Measurements from ENCODE around the gene GALNT1. TPM values are rescaled to one million over a fixed set of nuclear protein-coding genes. Genes with fewer than 3 reads are reported as not detected.

The GALNT1 gene
- total RNA-seq, 1 experiment from 2014 or later = 54.7 TPM

GRCh38 chr18:35624146-35624545 is 42.6 kb downstream of the GALNT1 start:
- Histone ChIP-seq H3K9me3 (ENCODE audit: control insufficient read depth in 1 of 2, insufficient read depth in 1 of 2, low read depth in 1 of 2, low read length in 2 of 2) (peaks cover 0 to 5% of the 10 kb centered on the region in 2 experiments; a peak in 2 of 4 replicates), H3K4me2 (ENCODE audit: low read length) (no peak overlapping the region), H3K36me3 (ENCODE audit: control insufficient read depth in 1 of 2, insufficient read depth in 2 of 2, low read length in 2 of 2) (no peaks in the 10 kb centered on the region), H2AFZ (ENCODE audit: low read depth, low read length, poor library complexity, severe bottlenecking) (no peak overlapping the region), H3K4me3 (replicated peaks in 1 of 2; ENCODE audit: low read depth in 1 of 2, low read length in 2 of 2) (no peak overlapping the region), H3K9me2 (ENCODE audit: insufficient read depth) (no peaks in the 10 kb centered on the region), H3K27ac (ENCODE audit: low read depth, low read length) (no peak overlapping the region), H3K4me1 (ENCODE audit: control insufficient read depth in 1 of 2, insufficient read depth in 2 of 2, low read length in 2 of 2) (no peaks in the 10 kb centered on the region), H3K27me3 (ENCODE audit: insufficient read depth, low read length) (no peaks in the 10 kb centered on the region), H3K9ac (ENCODE audit: low read length) (no peak overlapping the region), H3K79me2 (ENCODE audit: insufficient read depth, low read length) (peaks cover 15% of the 10 kb centered on the region), H4K20me1 (ENCODE audit: insufficient read depth) (no peaks in the 10 kb centered on the region)
- CTCF ChIA-PET = no interaction called here
- no peak for TF ChIP-seq CBX3 (IDR thresholded peaks at IDR 0.05; ENCODE audit: low read depth)
- no peak for TF ChIP-seq TCF7L2 (IDR thresholded peaks at IDR 0.05; ENCODE audit: borderline replicate concordance, extremely low read depth, insufficient read depth, insufficient read length)
- TF ChIP-seq POLR2A (IDR thresholded peaks at IDR 0.05; ENCODE audit: borderline replicate concordance, extremely low read depth, insufficient read depth, insufficient read length) = no peak
- TF ChIP-seq ATF3 (IDR thresholded peaks at IDR 0.05) = no peak
- no peak for TF ChIP-seq MAX (IDR thresholded peaks at IDR 0.05)
- TF ChIP-seq ZBTB33 (IDR thresholded peaks at IDR 0.05; ENCODE audit: extremely low read depth, insufficient replicate concordance, low read length) = no peak
- no peak for TF ChIP-seq EZH2phosphoT487 (IDR thresholded peaks at IDR 0.05; ENCODE audit: borderline replicate concordance)
- TF ChIP-seq CEBPB (IDR thresholded peaks at IDR 0.05; ENCODE audit: low read depth) = no peak
- no peak for TF ChIP-seq JUND (IDR thresholded peaks at IDR 0.05)
- TF ChIP-seq CTCF (IDR thresholded peaks at IDR 0.05 in 2 of 3, conservative IDR thresholded peaks at IDR 0.05 in 1 of 3; ENCODE audit: borderline replicate concordance in 1 of 3, insufficient read depth in 1 of 3, low read depth in 2 of 3, low read length in 2 of 3) = no peak
- TF ChIP-seq SRF (IDR thresholded peaks at IDR 0.05; ENCODE audit: low read depth) = no peak
- TF ChIP-seq FOSL1 (IDR thresholded peaks at IDR 0.05; ENCODE audit: low read depth) = no peak
- TF ChIP-seq EGR1 (IDR thresholded peaks at IDR 0.05; ENCODE audit: low read depth) = no peak
- TF ChIP-seq SP1 (IDR thresholded peaks at IDR 0.05; ENCODE audit: low read depth) = no peak
- no peak for TF ChIP-seq ZNF274 (IDR thresholded peaks at IDR 0.05; ENCODE audit: low read depth, low read length)
- no peak for TF ChIP-seq SIN3A (IDR thresholded peaks at IDR 0.05; ENCODE audit: low read depth)
- no peak for TF ChIP-seq YY1 (IDR thresholded peaks at IDR 0.05; ENCODE audit: extremely low read depth, insufficient replicate concordance, low read depth, low read length)
- no peak for TF ChIP-seq ZFX (IDR thresholded peaks at IDR 0.05)
- RAD21 ChIA-PET (ENCODE audit: low non-redundant PET in 1 of 2, low total read pairs in 2 of 2, uncharacterized antibody in 2 of 2, unreplicated experiment in 2 of 2) = no interaction called here
- DNase-seq (ENCODE audit: low read depth, low spot score) = no peak
- ATAC-seq = no peak
- POLR2A ChIA-PET = no interaction called here
- BruUV-seq (replicated peaks) = no TSS peak
- intact Hi-C loops (cut with micrococcal nuclease) = no loop called here
